Measurements from ENCODE around the gene FBXO42. TPM values are rescaled to one million over a fixed set of nuclear protein-coding genes. Genes with fewer than 3 reads are reported as not detected.

The FBXO42 gene
- total and polyA plus RNA-seq, 2 of the 4 experiments (the other 2 are of a cell fraction), result 12.0 to 18.8 TPM

GRCh38 chr1:16237343-16237830 lies 114.9 kb downstream of the FBXO42 start:
- dilution Hi-C loops (cut with HindIII; ENCODE audit: low sequenced_read_pairs, unreplicated experiment), result no loop called here
- Histone ChIP-seq H3K27me3 (ENCODE audit: control insufficient read depth, insufficient read depth, low read length) (no peaks in the 10 kb centered on the region), H2BK5ac (ENCODE audit: low read depth, low read length, poor library complexity, severe bottlenecking) (peak overlapping the region; percentile 86), H3K18ac (ENCODE audit: low read depth, low read length) (peak overlapping the region; percentile 51; the same call in 1 of the 2 replicates), H3K79me1 (ENCODE audit: low read depth in 1 of 2, low read length in 2 of 2) (peaks cover 0 to 9% of the 10 kb centered on the region in 2 experiments; a peak in 2 of 4 replicates), H4K20me1 (ENCODE audit: insufficient read depth, low read length) (no peaks in the 10 kb centered on the region), H3K14ac (replicated peaks; ENCODE audit: low read depth, low read length) (peak overlapping the region; percentile 79), H3K4me1 (ENCODE audit: control insufficient read depth, insufficient read depth, low read length) (peaks cover 10% of the 10 kb centered on the region), H2AK9ac (replicated peaks; ENCODE audit: low read depth, low read length, poor library complexity) (peak overlapping the region; percentile 98), H3K36me3 (ENCODE audit: control insufficient read depth, insufficient read depth, low read length) (no peaks in the 10 kb centered on the region), H3K9me1 (ENCODE audit: insufficient read depth, low read length) (0 out of 2 replicates have a peak, but pooled peaks cover 6% of the 10 kb centered on the region), H3K56ac (ENCODE audit: extremely low read depth, insufficient read depth, low read length) (peak overlapping the region; percentile 81; the same call in 1 of the 2 replicates), H2BK15ac (ENCODE audit: low read depth, low read length) (0 out of 3 replicates have a peak overlapping the region, but pooled peaks have one; percentile 50), H3K4ac (ENCODE audit: low read depth, low read length) (peak overlapping the region; percentile 73), H4K5ac (ENCODE audit: low read depth, low read length) (peak overlapping the region; percentile 83), H4K8ac (ENCODE audit: low read depth in 2 of 2, low read length in 2 of 2) (peak overlapping the region; percentile 93 to 96), H3K9me3 (ENCODE audit: control insufficient read depth, insufficient read depth, low read length) (no peaks in the 10 kb centered on the region), H3K4me3 (ENCODE audit: insufficient read depth, low read depth, low read length) (peak overlapping the region; percentile 71; the same call in 1 of the 2 replicates), H3K4me2 (ENCODE audit: low read depth, low read length) (peak overlapping the region; percentile 84), H3K27ac (ENCODE audit: insufficient read depth, low read length) (peak overlapping the region; percentile 30), H2BK20ac (ENCODE audit: low read depth, low read length) (no peak overlapping the region), H4K91ac (ENCODE audit: insufficient read depth, low read depth, low read length) (peak overlapping the region; percentile 87), H2AK5ac (ENCODE audit: low read depth, low read length) (peak overlapping the region; percentile 89), H2BK120ac (ENCODE audit: low read depth, low read length) (peak overlapping the region; percentile 47; the same call in 1 of the 2 replicates), H3K23ac (ENCODE audit: low read depth, low read length) (peak overlapping the region; percentile 67; the same call in 1 of the 2 replicates), H3K9ac (ENCODE audit: low read depth, low read length) (peak overlapping the region; percentile 71), H2AFZ (replicated peaks; ENCODE audit: low read length, poor library complexity) (peak overlapping the region; percentile 95)
- TF ChIP-seq NFE2L2 (IDR thresholded peaks at IDR 0.05; ENCODE audit: low read depth, low read length) (no peak), MAFK (IDR thresholded peaks at IDR 0.05; ENCODE audit: low read depth, low read length) (no peak), USF2 (IDR thresholded peaks at IDR 0.05; ENCODE audit: low read depth, low read length) (no peak), RAD21 (IDR thresholded peaks at IDR 0.05; ENCODE audit: low read length) (no peak), CHD1 (IDR thresholded peaks at IDR 0.05; ENCODE audit: low read depth, low read length) (no peak), POLR2A (IDR thresholded peaks at IDR 0.05; ENCODE audit: low read depth, low read length) (no peak), SMC3 (IDR thresholded peaks at IDR 0.05; ENCODE audit: low read depth, low read length) (no peak), ELK1 (IDR thresholded peaks at IDR 0.05; ENCODE audit: borderline replicate concordance, low read depth, low read length) (no peak), CTCF (conservative IDR thresholded peaks at IDR 0.05; ENCODE audit: low read depth, low read length) (no peak), RFX5 (IDR thresholded peaks at IDR 0.05; ENCODE audit: low read depth, low read length) (no peak), CEBPB (IDR thresholded peaks at IDR 0.05; ENCODE audit: low read depth, low read length) (no peak), FOS (IDR thresholded peaks at IDR 0.05; ENCODE audit: low read depth, low read length) (no peak)
- WGBS, 2 experiments (ENCODE audit: extremely low coverage in 2 of 2, insufficient read length in 1 of 2), result no CpG with 5 or more reads among the region's 6 CpGs
- BruUV-seq (replicated peaks), result no TSS peak
- CTCF ChIA-PET, result interaction anchor here (0.5 kb wide), 1 partner anchor 126 kb away, joined by 3 read pairs; no protein-coding TSS in a partner anchor
- peak; percentile 43 for DNase-seq
- intact Hi-C loops (cut with micrococcal nuclease), result loop anchor here (2.0 kb wide), 1 partner anchor 21 kb away; no protein-coding TSS in a partner anchor
- POLR2A ChIA-PET (ENCODE audit: unreplicated experiment), result interaction anchor here (1.0 kb wide), 1 partner anchor 20 kb away, joined by 3 read pairs; no protein-coding TSS in a partner anchor
- ATAC-seq (ENCODE audit: low read depth), result peak; percentile 8; the same call in 1 of the 2 replicates
- in situ Hi-C loops (cut with MboI; ENCODE audit: low sequenced_read_pairs), result no loop called here

Measured in IMR-90 (cell line).